Activated naive CD4-positive, alpha-beta T cell treated with anti-CD3 and anti-CD28 coated beads, Interleukin-2, amount 10 ng/mL, durations not matched to agents 7 days and 5 days (primary cell): ENCODE results near the gene NUDT16L1.

ENCODE experiments used
- CTCF ChIA-PET: fragments of 350-600 bp; sonication (Branson Sonifier 250); formaldehyde crosslinking; loops from one replicate; lab custom pipeline; 2021; ENCODE audit warnings: antibody characterized with exemption; lab: Charles Lee
- DNase-seq: peaks from one replicate; pipeline ENCODE4 v3.0.0-alpha.2; 2020
- H3K27ac Mint-ChIP-seq: one replicate; pipeline ENCODE4 v1.8.0; 2021; ENCODE audit warnings: mild to moderate bottlenecking, moderate library complexity, mixed read lengths
- H3K27me3 Mint-ChIP-seq: one replicate; pipeline ENCODE4 v1.8.0; 2021; ENCODE audit warnings: mild to moderate bottlenecking, mixed read lengths
- H3K36me3 Mint-ChIP-seq: one replicate; pipeline ENCODE4 v1.8.0; 2021; ENCODE audit warnings: mixed read lengths
- H3K4me1 Mint-ChIP-seq: one replicate; pipeline ENCODE4 v1.8.0; 2021; ENCODE audit warnings: mixed read lengths
- H3K4me3 Mint-ChIP-seq: one replicate; pipeline ENCODE4 v1.8.0; 2021; ENCODE audit warnings: mild to moderate bottlenecking, moderate library complexity, mixed read lengths
- H3K9me3 Mint-ChIP-seq: one replicate; pipeline ENCODE4 v1.8.0; 2021; ENCODE audit warnings: mixed read lengths

NUDT16L1 gene

GRCh38 chr16:4683255-4684057 lies 9.9 kb upstream of the NUDT16L1 start:
- Mint-ChIP-seq H3K27me3 (no peaks in the 10 kb centered on the region), H3K9me3 (no peaks in the 10 kb centered on the region), H3K27ac (no peak overlapping the region), H3K36me3 (peaks cover 19% of the 10 kb centered on the region), H3K4me3 (no peak overlapping the region), H3K4me1 (peaks cover 12% of the 10 kb centered on the region)
- DNase-seq, result no peak
- CTCF ChIA-PET, result interaction anchor here (0.8 to 2.2 kb wide), 9 partner anchors 9 to 178 kb away, joined by 3 to 9 read pairs (median 4); partner anchors contain the start of genes MGRN1 and NUDT16L1

GRCh38 chr16:4684058-4684715 lies 9.2 kb upstream of the NUDT16L1 start:
- Mint-ChIP-seq H3K4me1 (peaks cover 6% of the 10 kb centered on the region), H3K27ac (no peak overlapping the region)
- CTCF ChIA-PET, result interaction anchor here (2.2 kb wide), 1 partner anchor 9 kb away, joined by 9 read pairs; the partner anchor contains the start of gene NUDT16L1

GRCh38 chr16:4684763-4685162 lies 8.6 kb upstream of the NUDT16L1 start:
- no peak overlapping the region for H3K27ac Mint-ChIP-seq

More at GRCh38 chr16:4684058-4684715, 9.2 kb upstream of the NUDT16L1 start:
- no peak overlapping the region for H3K4me3 Mint-ChIP-seq
- no peaks in the 10 kb centered on the region for H3K9me3 Mint-ChIP-seq
- peaks cover 18% of the 10 kb centered on the region for H3K36me3 Mint-ChIP-seq
- no peak for DNase-seq
- H3K27me3 Mint-ChIP-seq, result no peaks in the 10 kb centered on the region

GRCh38 chr16:4685292-4685691 lies 8.1 kb upstream of the NUDT16L1 start:
- DNase-seq, result no peak
- CTCF ChIA-PET, result no interaction called here
- Mint-ChIP-seq H3K27me3 (no peaks in the 10 kb centered on the region), H3K9me3 (no peaks in the 10 kb centered on the region), H3K4me1 (peaks cover 5% of the 10 kb centered on the region), H3K36me3 (peaks cover 19% of the 10 kb centered on the region), H3K27ac (no peak overlapping the region), H3K4me3 (no peak overlapping the region)

More at GRCh38 chr16:4684763-4685162, 8.6 kb upstream of the NUDT16L1 start:
- no peaks in the 10 kb centered on the region for H3K27me3 Mint-ChIP-seq
- no peaks in the 10 kb centered on the region for H3K9me3 Mint-ChIP-seq
- no peak for DNase-seq
- H3K4me1 Mint-ChIP-seq, result peaks cover 5% of the 10 kb centered on the region
- peaks cover 18% of the 10 kb centered on the region for H3K36me3 Mint-ChIP-seq
- no peak overlapping the region for H3K4me3 Mint-ChIP-seq
- CTCF ChIA-PET, result no interaction called here

GRCh38 chr16:4685776-4686496 lies 7.4 kb upstream of the NUDT16L1 start:
- Mint-ChIP-seq H3K4me1 (peaks cover 3% of the 10 kb centered on the region), H3K36me3 (peaks cover 16% of the 10 kb centered on the region), H3K4me3 (no peak overlapping the region), H3K27ac (no peak overlapping the region), H3K9me3 (no peaks in the 10 kb centered on the region), H3K27me3 (no peaks in the 10 kb centered on the region)
- no peak for DNase-seq
- CTCF ChIA-PET, result no interaction called here

- Mint-ChIP-seq H3K9me3 (no peaks in the 10 kb centered on the region), H3K4me1 (peaks cover 1% of the 10 kb centered on the region), H3K27me3 (no peaks in the 10 kb centered on the region), H3K4me3 (no peak overlapping the region), H3K27ac (no peak overlapping the region), H3K36me3 (peaks cover 15% of the 10 kb centered on the region)
- DNase-seq, result no peak
- CTCF ChIA-PET, result no interaction called here
These were observed 6.7 kb upstream of the NUDT16L1 start for GRCh38 chr16:4686497-4687210.

GRCh38 chr16:4687416-4687815 lies 5.9 kb upstream of the NUDT16L1 start:
- DNase-seq, result no peak
- no peaks in the 10 kb centered on the region for H3K27me3 Mint-ChIP-seq
- H3K9me3 Mint-ChIP-seq, result no peaks in the 10 kb centered on the region
- no peak overlapping the region for H3K27ac Mint-ChIP-seq
- peaks cover 2% of the 10 kb centered on the region for H3K4me1 Mint-ChIP-seq
- CTCF ChIA-PET, result no interaction called here
- no peak overlapping the region for H3K4me3 Mint-ChIP-seq
- H3K36me3 Mint-ChIP-seq, result peaks cover 13% of the 10 kb centered on the region

- peaks cover 13% of the 10 kb centered on the region for H3K36me3 Mint-ChIP-seq
- H3K4me1 Mint-ChIP-seq, result peaks cover 7% of the 10 kb centered on the region
- CTCF ChIA-PET, result no interaction called here
- no peak overlapping the region for H3K27ac Mint-ChIP-seq
- H3K9me3 Mint-ChIP-seq, result no peaks in the 10 kb centered on the region
- DNase-seq, result no peak
- no peak overlapping the region for H3K4me3 Mint-ChIP-seq
- no peaks in the 10 kb centered on the region for H3K27me3 Mint-ChIP-seq
These were observed 5.3 kb upstream of the NUDT16L1 start for GRCh38 chr16:4687946-4688673.

- no peak for DNase-seq
- Mint-ChIP-seq H3K36me3 (peaks cover 13% of the 10 kb centered on the region), H3K27ac (no peak overlapping the region), H3K9me3 (no peaks in the 10 kb centered on the region), H3K4me3 (no peak overlapping the region), H3K27me3 (no peaks in the 10 kb centered on the region), H3K4me1 (peaks cover 9% of the 10 kb centered on the region)
- CTCF ChIA-PET, result no interaction called here
These were observed 4.7 kb upstream of the NUDT16L1 start for GRCh38 chr16:4688674-4689045.

- no peak for DNase-seq
- no peaks in the 10 kb centered on the region for H3K9me3 Mint-ChIP-seq
- H3K36me3 Mint-ChIP-seq, result peaks cover 13% of the 10 kb centered on the region
- peaks cover 9% of the 10 kb centered on the region for H3K4me1 Mint-ChIP-seq
- CTCF ChIA-PET, result no interaction called here
- no peak overlapping the region for H3K4me3 Mint-ChIP-seq
- H3K27ac Mint-ChIP-seq, result no peak overlapping the region
- no peaks in the 10 kb centered on the region for H3K27me3 Mint-ChIP-seq
These were observed 4.2 kb upstream of the NUDT16L1 start for GRCh38 chr16:4689091-4689671.

GRCh38 chr16:4689864-4690704 lies 3.3 kb upstream of the NUDT16L1 start:
- Mint-ChIP-seq H3K27ac (no peak overlapping the region), H3K9me3 (no peaks in the 10 kb centered on the region), H3K36me3 (peaks cover 10% of the 10 kb centered on the region), H3K4me3 (no peak overlapping the region), H3K27me3 (no peaks in the 10 kb centered on the region), H3K4me1 (peaks cover 10% of the 10 kb centered on the region)
- no peak for DNase-seq
- CTCF ChIA-PET, result interaction anchor here (1.4 kb wide), 1 partner anchor 40 kb away, joined by 4 read pairs; no protein-coding TSS in a partner anchor

GRCh38 chr16:4690946-4691665 lies 2.3 kb upstream of the NUDT16L1 start:
- H3K4me1 Mint-ChIP-seq, result peaks cover 16% of the 10 kb centered on the region
- H3K4me3 Mint-ChIP-seq, result peak overlapping the region; percentile 7
- H3K9me3 Mint-ChIP-seq, result no peaks in the 10 kb centered on the region
- CTCF ChIA-PET, result interaction anchor here (1.4 to 2.7 kb wide), 2 partner anchors 8 to 41 kb away, joined by 4 to 9 read pairs; no protein-coding TSS in a partner anchor
- peaks cover 11% of the 10 kb centered on the region for H3K36me3 Mint-ChIP-seq
- H3K27me3 Mint-ChIP-seq, result no peaks in the 10 kb centered on the region
- DNase-seq, result peak; percentile 18
- no peak overlapping the region for H3K27ac Mint-ChIP-seq
